Esophagus squamous epithelium (tissue), 5 donors: ENCODE data around the gene SLC22A7. TPM values are rescaled to one million over a fixed set of nuclear protein-coding genes. Genes with fewer than 3 reads are reported as not detected.

Experiments used
- DNase-seq: peaks from one replicate; lab custom pipeline; 2025; lab: John Stamatoyannopoulos, UW
- H3K27ac ChIP-seq, 4 donors: fragments of 200-600 bp; sonication (generic); one replicate each; pipeline ENCODE4 v1.5.1; 2016 to 2019; ENCODE audit warnings: mild to moderate bottlenecking in 1 of 4
- H3K27me3 ChIP-seq, 4 donors: fragments of 200-600 bp; sonication (generic); 1 replicate in 3 of 4; 2 replicates in 1 of 4; pipeline versions ENCODE4 v1.5.1 to v1.6.0; 2017 to 2021; ENCODE audit warnings: antibody characterized with exemption in 1 of 4
- H3K36me3 ChIP-seq, 3 donors: fragments of 200-600 bp; sonication (generic); one replicate each; pipeline ENCODE4 v1.5.1; 2016 to 2019
- H3K4me1 ChIP-seq, 3 donors: fragments of 200-600 bp; sonication (generic); one replicate each; pipeline ENCODE4 v1.5.1; 2017 to 2019
- H3K4me3 ChIP-seq, 4 donors: fragments of 200-600 bp; sonication (generic); 1 replicate in 3 of 4; 2 replicates in 1 of 4; pipeline ENCODE4 v1.5.1; 2016 to 2019; ENCODE audit warnings: mild to moderate bottlenecking in 2 of 4, moderate library complexity in 1 of 4
- H3K9me3 ChIP-seq, 3 donors: fragments of 200-600 bp; sonication (generic); one replicate each; pipeline ENCODE4 v1.5.1; 2016 to 2019
- CTCF ChIP-seq, 6 experiments: fragments of 450-650 bp in 4 of 6; fragments of 200-600 bp in 2 of 6; sonication (generic) in 2 of 6; IDR thresholded peaks; one replicate each; pipeline ENCODE4 v1.5.1; 2016 to 2019; ENCODE audit warnings: antibody characterized with exemption in 6 of 6, mild to moderate bottlenecking in 4 of 6, moderate library complexity in 4 of 6
- POLR2A ChIP-seq, 4 donors: fragments of 450-650 bp; IDR thresholded peaks; one replicate each; pipeline ENCODE4 v1.6.1; 2017; ENCODE audit warnings: antibody characterized with exemption in 4 of 4, mild to moderate bottlenecking in 4 of 4, moderate library complexity in 3 of 4
- WGBS, 2 donors: methylation state at CpG; one replicate each; pipeline ENCODE4 v1.1.5; 2018; 5-methylcytosine and 5-hydroxymethylcytosine counted together
- intact Hi-C: fragments of 100-400 bp; cut with DNase I; formaldehyde crosslinking; loops from one replicate; pipeline ENCODE4 v1.15.0; 2022
- total RNA-seq, 4 donors: library from RNA; depleted of rRNA; stranded (reverse); fragments of >200 nt; gene quantifications; one replicate each; pipeline ENCODE4 v1.1.0, GENCODE V29; 2016
- donor health status: DM: yes; HTN: yes; CAD: no.

The SLC22A7 gene
- total RNA-seq, 4 donors from 2014 or later, result not detected

GRCh38 chr6:43313813-43314212 lies 15.8 kb downstream of the SLC22A7 start:
- H3K27me3 ChIP-seq, result peaks cover 0 to 3% (median 0%) of the 10 kb centered on the region in 4 donors
- TF ChIP-seq POLR2A (IDR thresholded peaks at IDR 0.05), result no peak
- TF ChIP-seq CTCF (IDR thresholded peaks at IDR 0.05), result no peak
- H3K9me3 ChIP-seq, result no peaks in the 10 kb centered on the region
- DNase-seq, result no peak
- no peak overlapping the region for H3K4me3 ChIP-seq
- no peak overlapping the region for H3K27ac ChIP-seq
- H3K36me3 ChIP-seq, result no peaks in the 10 kb centered on the region
- peaks cover 0 to 6% (median 3%) of the 10 kb centered on the region in 3 donors for H3K4me1 ChIP-seq
- 87 to 89% methylated on average over 1 of the region's 1 CpG for WGBS, 2 donors
- intact Hi-C loops, result no loop called here

GRCh38 chr6:43318011-43318410 lies 20.0 kb downstream of the SLC22A7 start:
- Histone ChIP-seq H3K36me3 (no peaks in the 10 kb centered on the region), H3K27ac (no peak overlapping the region), H3K4me3 (no peak overlapping the region), H3K9me3 (no peaks in the 10 kb centered on the region), H3K4me1 (no peaks in the 10 kb centered on the region), H3K27me3 (no peaks in the 10 kb centered on the region)
- TF ChIP-seq POLR2A (IDR thresholded peaks at IDR 0.05), result no peak
- TF ChIP-seq CTCF (IDR thresholded peaks at IDR 0.05), result no peak
- DNase-seq, result no peak
- intact Hi-C loops, result no loop called here
- WGBS, 2 donors, result 72 to 92% methylated on average over 2 of the region's 2 CpGs

GRCh38 chr6:43325876-43326275 lies 27.8 kb downstream of the SLC22A7 start:
- Histone ChIP-seq H3K4me3 (no peak overlapping the region), H3K27ac (no peak overlapping the region), H3K36me3 (peaks cover 0 to 9% (median 0%) of the 10 kb centered on the region in 3 donors), H3K4me1 (no peaks in the 10 kb centered on the region), H3K27me3 (no peaks in the 10 kb centered on the region), H3K9me3 (no peaks in the 10 kb centered on the region)
- DNase-seq, result no peak
- intact Hi-C loops, result no loop called here
- TF ChIP-seq POLR2A (IDR thresholded peaks at IDR 0.05) (no peak), CTCF (IDR thresholded peaks at IDR 0.05) (no peak)
- WGBS, 2 donors, result 47 to 57% methylated on average over 1 of the region's 1 CpG

GRCh38 chr6:43328528-43328927 lies 30.5 kb downstream of the SLC22A7 start:
- intact Hi-C loops, result no loop called here
- no peak overlapping the region for H3K4me3 ChIP-seq
- DNase-seq, result no peak
- no peaks in the 10 kb centered on the region for H3K27me3 ChIP-seq
- H3K36me3 ChIP-seq, result peaks cover 0 to 9% (median 0%) of the 10 kb centered on the region in 3 donors
- no peaks in the 10 kb centered on the region for H3K4me1 ChIP-seq
- WGBS, 2 donors, result 13 to 42% methylated on average over 1 of the region's 1 CpG
- H3K9me3 ChIP-seq, result no peaks in the 10 kb centered on the region
- TF ChIP-seq CTCF (IDR thresholded peaks at IDR 0.05), result no peak
- no peak overlapping the region for H3K27ac ChIP-seq

- no peak overlapping the region for H3K27ac ChIP-seq
- DNase-seq, result no peak
- intact Hi-C loops, result no loop called here
- no peak for TF ChIP-seq CTCF (IDR thresholded peaks at IDR 0.05)
- no peak for TF ChIP-seq POLR2A (IDR thresholded peaks at IDR 0.05)
- peaks cover 0 to 13% (median 0%) of the 10 kb centered on the region in 3 donors for H3K36me3 ChIP-seq
- no peaks in the 10 kb centered on the region for H3K27me3 ChIP-seq
- no peak overlapping the region for H3K4me3 ChIP-seq
- no peaks in the 10 kb centered on the region for H3K9me3 ChIP-seq
- H3K4me1 ChIP-seq, result peaks cover 0 to 5% (median 0%) of the 10 kb centered on the region in 3 donors
- WGBS, 2 donors, result 69 to 88% methylated on average over 1 of the region's 1 CpG
These were observed 33.4 kb downstream of the SLC22A7 start for GRCh38 chr6:43331470-43331869.
